ENCODE data around the gene STK40.

DNA sequence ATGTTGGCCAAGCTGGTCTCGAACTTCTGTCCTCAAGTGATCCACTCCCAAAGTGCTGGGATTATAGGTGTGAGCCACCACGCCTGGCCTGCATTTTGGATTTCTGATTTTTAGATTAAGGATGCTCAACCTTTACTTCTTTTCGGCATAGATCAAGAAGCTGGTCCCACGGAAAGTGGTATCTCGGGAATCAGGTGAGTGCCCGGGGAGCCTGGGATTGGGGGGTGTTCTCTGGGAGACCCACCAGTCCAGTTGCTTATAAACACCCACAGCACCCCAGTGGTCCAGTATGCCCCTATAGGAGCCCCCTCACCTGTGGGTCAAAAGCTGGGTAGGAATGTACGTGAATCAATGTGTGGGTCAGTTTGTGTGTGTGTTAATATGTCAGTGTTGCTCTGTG, 76.3 kb downstream of the STK40 start:
- no peak for TF ChIP-seq HDAC2 (IDR thresholded peaks at IDR 0.05)
- no peak for TF ChIP-seq CTCF (IDR thresholded peaks at IDR 0.05)

Measured in A549 (cell line).